SK-N-SH treated with all-trans-retinoic acid at 6 μM for 48 hours (cell line): ENCODE measurements around the gene ACSS3.

Experiments used
- ATAC-seq: fragments of 200-7000 bp; cut with Tn5 transposase; 3 replicates; pipeline ENCODE4 v1.9.1; 2020; ENCODE audit warnings: mild to moderate bottlenecking, moderate library complexity
- ARNTL ChIP-seq: fragments of 450-650 bp; formaldehyde crosslinking; IDR thresholded peaks from 2 replicates; pipeline ENCODE4 v1.5.0; 2020; ENCODE audit warnings: low read depth, mild to moderate bottlenecking, moderate library complexity, borderline replicate concordance
- BACH2 ChIP-seq: fragments of 250-450 bp; sonication (Bioruptor Pico); IDR thresholded peaks from 2 replicates; pipeline ENCODE4 v1.9.0; 2021; ENCODE audit warnings: mild to moderate bottlenecking, borderline replicate concordance
- CREB5 ChIP-seq: fragments of 250-450 bp; sonication (Bioruptor Pico); IDR thresholded peaks from 2 replicates; pipeline ENCODE4 v1.5.1; 2020; ENCODE audit warnings: low read depth, mild to moderate bottlenecking, moderate library complexity
- CSDC2 ChIP-seq: fragments of 250-450 bp; sonication (Bioruptor Pico); IDR thresholded peaks from 2 replicates; pipeline ENCODE4 v1.5.0; 2020; ENCODE audit warnings: mild to moderate bottlenecking, moderate library complexity
- ESRRG ChIP-seq: fragments of 250-450 bp; sonication (Bioruptor Pico); IDR thresholded peaks from 2 replicates; pipeline ENCODE4 v1.6.1; 2021; ENCODE audit warnings: mild to moderate bottlenecking
- GLIS3 ChIP-seq: fragments of 250-450 bp; sonication (Bioruptor Pico); IDR thresholded peaks from 2 replicates; pipeline ENCODE4 v1.5.0; 2020; ENCODE audit warnings: mild to moderate bottlenecking, moderate library complexity
- OSR1 ChIP-seq: fragments of 250-450 bp; sonication (Bioruptor Pico); IDR thresholded peaks from 2 replicates; pipeline ENCODE4 v1.8.0; 2022; ENCODE audit warnings: moderate library complexity, mild to moderate bottlenecking, inconsistent platforms
- PATZ1 ChIP-seq: fragments of 250-450 bp; sonication (Bioruptor Pico); IDR thresholded peaks from 2 replicates; pipeline ENCODE4 v1.8.0; 2020; ENCODE audit warnings: mild to moderate bottlenecking, moderate library complexity, borderline replicate concordance
- POU6F1 ChIP-seq: fragments of 250-450 bp; sonication (Bioruptor Pico); IDR thresholded peaks from 2 replicates; pipeline ENCODE4 v1.8.0; 2021; ENCODE audit warnings: low read depth, mild to moderate bottlenecking, moderate library complexity, borderline replicate concordance
- PPARA ChIP-seq: fragments of 250-450 bp; sonication (Bioruptor Pico); IDR thresholded peaks from 2 replicates; pipeline ENCODE4 v1.5.0; 2020; ENCODE audit warnings: mild to moderate bottlenecking, borderline replicate concordance
- RARB ChIP-seq: fragments of 250-450 bp; sonication (Bioruptor Pico); IDR thresholded peaks from 2 replicates; pipeline ENCODE4 v1.8.0; 2021; ENCODE audit warnings: mild to moderate bottlenecking, moderate library complexity
- TCF4 ChIP-seq: fragments of 250-450 bp; sonication (Bioruptor Pico); IDR thresholded peaks from 2 replicates; pipeline ENCODE4 v1.8.0; 2021; ENCODE audit warnings: mild to moderate bottlenecking, moderate library complexity, borderline replicate concordance
- TSHZ2 ChIP-seq: fragments of 250-450 bp; sonication (Bioruptor Pico); IDR thresholded peaks from 2 replicates; pipeline ENCODE4 v1.5.0; 2020; ENCODE audit warnings: mild to moderate bottlenecking, moderate library complexity
- ZC3H10 ChIP-seq: fragments of 250-450 bp; sonication (Bioruptor Pico); IDR thresholded peaks from 2 replicates; pipeline ENCODE4 v1.5.1; 2021; ENCODE audit warnings: mild to moderate bottlenecking, moderate library complexity
- ZFP3 ChIP-seq: fragments of 250-450 bp; sonication (Bioruptor Pico); IDR thresholded peaks from 2 replicates; pipeline ENCODE4 v1.5.0; 2020; ENCODE audit warnings: mild to moderate bottlenecking, moderate library complexity
- ZFP30 ChIP-seq: fragments of 450-650 bp; formaldehyde crosslinking; IDR thresholded peaks from 2 replicates; pipeline ENCODE4 v1.5.0; 2022; ENCODE audit warnings: mild to moderate bottlenecking, moderate library complexity
- ZNF565 ChIP-seq: fragments of 450-650 bp; formaldehyde crosslinking; conservative IDR thresholded peaks from 2 replicates; pipeline ENCODE4 v1.5.0; 2020; ENCODE audit warnings: low read depth, mild to moderate bottlenecking, moderate library complexity
- ZNF70 ChIP-seq: fragments of 450-650 bp; formaldehyde crosslinking; IDR thresholded peaks from 2 replicates; pipeline ENCODE4 v1.5.0; 2020; ENCODE audit warnings: mild to moderate bottlenecking, moderate library complexity
- ZNF8 ChIP-seq: fragments of 450-650 bp; formaldehyde crosslinking; IDR thresholded peaks from 2 replicates; pipeline ENCODE4 v1.5.0; 2020; ENCODE audit warnings: mild to moderate bottlenecking, moderate library complexity

Gene ACSS3

GRCh38 chr12:81259360-81259759 lies 181.5 kb downstream of the ACSS3 start:
- no peak for TF ChIP-seq ARNTL
- no peak for TF ChIP-seq ZFP30
- no peak for TF ChIP-seq ESRRG (CRISPR knock-in tag)
- no peak for TF ChIP-seq OSR1 (CRISPR knock-in tag)
- no peak for TF ChIP-seq BACH2
- no peak for TF ChIP-seq POU6F1 (CRISPR knock-in tag)
- no peak for TF ChIP-seq ZNF8 (CRISPR knock-in tag)
- no peak for TF ChIP-seq PATZ1 (CRISPR knock-in tag)
- no peak for TF ChIP-seq ZNF70 (CRISPR knock-in tag)
- TF ChIP-seq TCF4 (CRISPR knock-in tag), result no peak
- TF ChIP-seq, all 23 proteins: peak for 0
- no peak for ATAC-seq

- no peak for ATAC-seq
- TF ChIP-seq PPARA (no peak), POU6F1 (CRISPR knock-in tag) (no peak), GLIS3 (no peak), ZNF565 (CRISPR knock-in tag) (no peak)
Measured at GRCh38 chr12:81261508-81262207, 183.8 kb downstream of the ACSS3 start.

- TF ChIP-seq ESRRG (CRISPR knock-in tag), result no peak
- no peak for TF ChIP-seq CREB5 (CRISPR knock-in tag)
- no peak for TF ChIP-seq CSDC2 (CRISPR knock-in tag)
- TF ChIP-seq ZNF565 (CRISPR knock-in tag), result no peak
- no peak for TF ChIP-seq POU6F1 (CRISPR knock-in tag)
- TF ChIP-seq ZNF8 (CRISPR knock-in tag), result no peak
- no peak for TF ChIP-seq ZFP3 (CRISPR knock-in tag)
- no peak for TF ChIP-seq ZC3H10 (CRISPR knock-in tag)
- no peak for TF ChIP-seq ZFP30
- no peak for TF ChIP-seq ZNF70 (CRISPR knock-in tag)
- TF ChIP-seq OSR1 (CRISPR knock-in tag), result no peak
- TF ChIP-seq BACH2, result no peak
- no peak for TF ChIP-seq TCF4 (CRISPR knock-in tag)
- TF ChIP-seq ARNTL, result no peak
- TF ChIP-seq TSHZ2 (CRISPR knock-in tag), result no peak
- no peak for TF ChIP-seq RARB (CRISPR knock-in tag)
- TF ChIP-seq PATZ1 (CRISPR knock-in tag), result no peak
- ATAC-seq, result no peak
Measured at GRCh38 chr12:81263072-81263471, 185.2 kb downstream of the ACSS3 start.
